ENCODE results near the gene RREB1.

The RREB1 gene

DNA sequence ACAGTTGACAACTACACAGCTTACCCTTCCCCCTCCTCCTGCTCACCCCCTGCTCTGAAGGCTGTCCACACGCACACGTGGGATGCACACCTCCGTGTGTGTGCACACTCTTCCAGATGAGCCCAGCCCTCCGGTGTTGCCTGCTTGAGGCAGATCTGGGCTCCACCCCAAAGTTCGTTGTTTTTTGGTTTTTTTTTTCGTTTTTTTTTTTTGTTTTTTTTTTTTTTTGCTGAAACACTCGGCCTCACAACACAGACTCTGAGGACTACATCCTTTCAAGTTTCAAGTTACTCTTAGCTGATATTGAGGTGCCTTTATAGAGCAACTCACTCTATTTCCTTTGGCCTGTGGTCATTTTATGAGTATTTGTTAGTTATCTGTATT is 88.2 kb downstream of the RREB1 start:
- DNase-seq: no peak

- no peak for DNase-seq
These were observed 89.0 kb downstream of the RREB1 start for GRCh38 chr6:7196685-7197283.

DNA sequence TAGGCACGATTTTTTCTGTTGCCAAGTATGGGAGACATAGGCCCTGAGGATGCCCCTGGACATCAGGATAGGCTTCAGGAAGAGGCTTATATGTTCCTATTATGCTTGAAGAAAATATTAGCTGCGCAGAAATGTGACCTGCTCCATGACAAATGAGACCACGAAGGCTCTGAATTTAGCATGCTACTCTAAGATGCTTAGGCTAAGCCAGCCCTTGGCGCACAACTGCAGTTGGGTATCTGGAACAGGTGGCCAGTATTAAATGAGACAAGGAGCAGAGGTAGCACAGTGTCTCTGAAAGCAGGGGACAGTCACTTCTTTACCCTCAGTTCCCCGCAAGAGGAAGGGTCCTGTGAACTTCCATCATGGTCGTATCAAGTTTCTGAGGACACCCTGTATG is 90.0 kb downstream of the RREB1 start:
- DNase-seq: no peak

DNA sequence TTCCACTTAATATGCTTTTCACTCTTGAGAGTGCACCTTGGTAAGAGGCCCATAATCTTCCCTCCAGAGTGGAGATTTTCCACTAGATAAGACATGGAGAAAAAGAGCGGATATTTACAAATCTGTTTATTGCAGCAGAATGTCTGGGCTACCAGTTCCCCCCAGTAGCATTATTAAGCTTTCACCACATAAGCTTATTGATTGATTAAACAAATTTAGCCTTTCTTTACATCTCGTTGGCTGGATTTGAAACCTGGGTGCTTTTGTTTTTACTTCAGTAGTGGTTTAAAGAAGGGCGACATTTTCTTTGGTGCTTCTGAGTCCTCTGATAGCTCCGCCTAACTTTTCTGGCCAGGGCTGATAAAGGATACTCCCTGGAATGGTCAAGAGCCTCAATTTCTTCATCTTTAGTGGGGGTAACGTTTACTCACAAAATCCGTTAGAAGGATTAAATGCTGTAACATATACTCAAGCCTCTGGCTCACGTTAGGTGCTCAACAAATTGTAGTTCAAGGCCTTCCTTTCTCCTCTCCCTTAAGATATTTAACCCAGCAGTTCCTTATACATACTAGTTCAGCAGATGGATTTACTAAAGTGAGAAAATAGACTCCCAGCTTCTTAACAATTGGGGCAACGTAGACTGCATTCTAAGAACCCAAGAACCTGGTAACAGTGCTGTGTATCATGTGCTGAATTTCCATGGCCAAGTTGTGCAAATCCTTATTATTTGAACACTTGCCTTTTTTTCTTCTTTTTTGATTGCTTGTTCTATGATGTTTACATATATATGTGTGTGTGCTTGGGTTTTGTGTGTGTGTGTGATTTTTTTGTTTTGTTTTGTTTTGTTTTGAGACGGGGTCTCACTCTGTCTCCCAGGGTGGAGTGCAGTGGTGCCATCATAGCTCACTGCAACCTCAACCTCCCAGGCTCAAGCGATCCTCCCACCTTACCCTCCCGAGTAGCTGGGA is 91.4 kb downstream of the RREB1 start:
- no peak for DNase-seq

- DNase-seq: no peak
These were observed 93.1 kb downstream of the RREB1 start for GRCh38 chr6:7200598-7201443.

DNA sequence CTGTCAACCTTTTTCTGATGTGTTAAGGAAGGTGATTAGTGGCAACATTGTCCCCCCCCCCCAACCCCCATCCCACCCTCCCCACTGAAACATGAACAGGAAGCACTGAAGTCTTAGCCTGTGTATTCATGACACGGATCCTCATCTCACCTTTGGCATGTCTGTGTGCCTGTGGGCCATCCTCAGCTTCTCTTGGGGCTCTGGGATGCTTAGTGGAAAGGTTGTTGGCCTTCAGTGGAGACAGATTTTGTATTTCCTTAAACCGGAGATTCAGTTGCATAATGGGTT is 93.6 kb downstream of the RREB1 start:
- no peak for DNase-seq

DNA sequence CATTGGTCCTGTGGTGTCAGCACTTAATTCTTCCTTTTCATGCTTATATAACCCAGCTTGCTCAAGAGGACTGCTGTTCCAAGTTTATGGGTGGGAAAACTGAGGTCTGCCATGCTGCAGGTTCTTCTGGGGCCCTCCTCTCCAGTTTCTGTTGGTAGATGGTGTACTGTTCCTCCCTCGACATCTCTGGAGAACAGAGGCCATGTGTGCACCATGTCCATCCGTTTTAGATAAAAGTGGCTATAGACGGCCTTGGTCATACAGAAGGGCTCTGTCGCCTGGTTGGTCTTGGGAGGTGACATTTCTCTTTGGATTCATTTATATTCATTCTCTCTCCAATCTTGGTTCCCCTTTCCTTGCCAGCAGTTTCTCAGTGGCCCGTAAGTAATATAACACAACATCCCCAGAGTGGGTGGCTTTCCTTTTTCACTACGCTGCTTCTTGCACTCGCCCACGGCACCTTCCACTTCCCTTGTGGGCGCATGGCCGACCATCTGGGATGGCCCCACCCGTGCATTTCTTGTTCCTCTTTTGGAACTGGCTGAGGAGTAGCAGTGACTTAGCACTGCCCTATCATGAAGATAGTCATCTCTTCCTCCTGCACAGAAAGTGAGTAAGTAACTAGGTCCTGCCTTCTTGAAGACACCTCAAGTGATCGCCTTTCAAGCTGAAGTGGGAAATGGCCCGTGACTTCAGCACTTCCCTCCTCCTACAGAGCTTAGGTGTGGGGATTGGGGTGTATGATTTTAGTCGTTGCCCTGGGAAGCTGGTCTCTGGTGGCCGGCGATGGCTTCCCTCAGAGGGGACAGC is 94.2 kb downstream of the RREB1 start:
- DNase-seq: no peak

DNA sequence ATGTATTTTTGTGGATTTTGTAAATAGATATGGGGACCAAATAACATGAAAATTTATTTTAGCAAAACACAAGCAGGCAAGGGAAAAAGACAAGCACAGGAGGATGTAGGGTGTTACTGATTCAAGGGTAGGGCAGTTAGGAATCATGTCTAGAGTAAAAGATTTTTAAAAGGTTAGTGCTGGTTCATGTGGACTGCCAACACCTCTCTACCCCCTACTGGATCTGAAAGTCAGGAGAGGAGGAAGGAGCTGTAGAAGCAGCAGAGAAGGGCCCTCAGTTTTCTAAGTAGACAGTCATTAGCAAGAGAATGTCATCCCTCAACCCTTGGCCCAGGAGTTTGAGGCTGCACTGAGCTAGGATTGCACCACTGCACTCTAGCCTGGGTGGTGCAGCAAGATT is 95.2 kb downstream of the RREB1 start:
- DNase-seq: no peak

DNA sequence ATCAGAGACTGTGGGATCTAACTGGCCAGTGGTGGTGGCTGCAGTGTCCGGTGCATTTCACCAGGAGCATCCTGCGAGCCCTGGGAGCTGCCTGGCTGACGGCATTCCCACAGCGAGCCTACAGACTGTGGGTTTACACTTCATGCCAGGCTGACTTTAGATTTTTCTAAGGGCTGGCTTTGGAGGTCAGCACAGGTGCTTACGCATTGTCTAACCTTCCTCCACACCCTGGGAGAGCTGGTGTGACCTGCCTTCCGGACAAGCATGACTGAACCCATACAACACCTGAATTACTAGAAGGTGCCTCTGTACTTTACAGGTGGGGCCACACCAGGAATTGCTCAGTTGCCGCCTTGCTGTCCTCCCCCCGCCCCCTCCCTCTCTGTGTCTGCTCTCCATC is 96.2 kb downstream of the RREB1 start:
- DNase-seq: no peak

DNA sequence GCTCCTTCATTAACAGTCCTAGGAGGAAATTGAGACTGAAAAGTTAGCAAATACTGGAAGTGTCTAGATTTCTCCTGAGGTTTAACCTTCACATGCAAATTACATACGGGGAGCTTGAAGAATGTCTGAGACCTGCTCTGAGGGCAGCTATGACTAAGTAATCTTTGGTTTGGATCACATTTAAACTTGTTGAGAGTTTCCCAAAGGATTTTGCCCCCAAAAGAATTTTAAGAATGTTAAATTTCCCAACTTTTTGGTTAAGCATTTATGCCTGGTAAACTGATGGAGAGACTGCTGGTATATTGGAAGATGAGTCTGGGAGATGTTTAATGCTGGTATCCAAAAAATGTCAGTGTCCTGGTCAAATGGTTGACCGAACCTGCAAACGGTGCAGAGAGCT is 97.0 kb downstream of the RREB1 start:
- no peak for DNase-seq

- DNase-seq: no peak
These were observed 100.0 kb downstream of the RREB1 start for GRCh38 chr6:7207720-7208119.

- DNase-seq: no peak
These were observed 105.7 kb downstream of the RREB1 start for GRCh38 chr6:7213416-7213815.

DNA sequence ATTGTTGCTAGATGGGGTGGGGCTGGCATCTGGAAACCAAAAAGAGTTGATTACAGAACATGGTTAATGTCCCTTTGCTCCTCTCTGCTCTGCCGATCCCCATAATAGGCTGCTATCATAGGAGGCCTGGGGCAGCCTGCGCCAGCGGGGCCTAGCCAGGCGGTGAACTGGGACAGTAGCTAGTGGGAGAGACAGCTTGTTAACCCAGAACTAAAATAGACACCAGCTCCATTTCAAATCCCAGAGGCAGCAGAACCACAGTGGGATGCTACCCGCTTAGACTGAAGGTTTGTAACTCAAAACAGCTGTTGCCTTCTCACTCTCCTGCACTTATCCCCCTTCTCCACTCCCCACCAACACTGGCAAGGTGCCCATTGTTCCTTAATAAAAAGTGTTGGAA is 106.7 kb downstream of the RREB1 start:
- no peak for DNase-seq

GRCh38 chr6:7215131-7215530 is 107.4 kb downstream of the RREB1 start:
- no peak for DNase-seq

DNA sequence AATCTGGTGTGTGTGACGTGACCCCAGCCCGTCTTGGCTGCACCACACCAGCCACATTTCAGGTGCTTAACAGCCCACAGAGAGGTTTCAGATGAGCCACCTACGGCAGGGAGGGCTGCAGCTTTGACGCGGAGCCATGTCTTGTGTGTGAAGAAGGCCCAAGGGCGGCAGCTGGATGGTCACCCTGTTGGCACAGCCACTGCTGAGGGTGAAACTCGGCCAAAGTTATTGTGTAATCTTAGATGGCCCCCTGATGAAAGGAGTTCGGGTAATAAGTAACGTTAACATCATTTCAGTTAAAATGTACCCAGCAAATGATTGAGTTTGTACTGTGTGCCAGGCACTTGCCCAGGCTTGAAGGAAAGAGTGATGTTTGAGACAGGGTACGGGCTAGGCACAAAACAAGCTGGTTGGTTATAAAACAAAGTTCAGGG is 108.1 kb downstream of the RREB1 start:
- DNase-seq: no peak

DNA sequence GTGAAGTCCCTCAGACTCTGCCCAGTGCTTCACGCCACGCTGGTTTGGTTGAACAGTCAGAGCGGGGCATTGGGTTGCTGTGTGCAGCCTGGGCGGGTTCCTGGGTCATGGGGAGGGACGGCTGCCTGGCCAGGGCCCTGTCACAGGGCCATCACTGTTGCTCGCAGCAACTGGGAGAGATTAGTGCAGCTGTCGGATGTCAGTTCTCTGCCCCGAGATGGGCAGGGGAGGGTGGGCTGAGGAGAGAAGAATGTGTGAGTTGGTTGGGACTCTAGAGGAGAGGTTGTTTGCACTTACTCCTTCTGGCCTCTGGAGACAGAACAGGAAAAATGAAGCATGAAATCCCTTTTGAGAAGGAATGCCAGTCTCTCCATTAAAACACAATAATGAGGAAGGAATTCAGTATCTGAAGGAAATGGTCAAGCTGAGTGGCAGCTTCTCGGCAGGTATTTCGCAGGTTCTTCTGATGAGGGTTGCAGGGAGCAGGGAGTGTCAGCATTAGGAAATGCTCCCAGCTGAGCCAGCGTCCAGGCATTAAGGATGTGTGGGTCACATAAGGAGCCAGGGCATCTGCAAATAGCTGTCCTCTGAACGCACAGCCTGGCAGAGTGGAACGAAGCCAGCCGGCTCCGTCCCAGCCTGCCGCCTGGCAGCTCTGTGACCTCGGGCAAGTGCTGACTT is 109.3 kb downstream of the RREB1 start:
- DNase-seq: no peak

- no peak for DNase-seq
These were observed 110.7 kb downstream of the RREB1 start for GRCh38 chr6:7218406-7218988.

DNA sequence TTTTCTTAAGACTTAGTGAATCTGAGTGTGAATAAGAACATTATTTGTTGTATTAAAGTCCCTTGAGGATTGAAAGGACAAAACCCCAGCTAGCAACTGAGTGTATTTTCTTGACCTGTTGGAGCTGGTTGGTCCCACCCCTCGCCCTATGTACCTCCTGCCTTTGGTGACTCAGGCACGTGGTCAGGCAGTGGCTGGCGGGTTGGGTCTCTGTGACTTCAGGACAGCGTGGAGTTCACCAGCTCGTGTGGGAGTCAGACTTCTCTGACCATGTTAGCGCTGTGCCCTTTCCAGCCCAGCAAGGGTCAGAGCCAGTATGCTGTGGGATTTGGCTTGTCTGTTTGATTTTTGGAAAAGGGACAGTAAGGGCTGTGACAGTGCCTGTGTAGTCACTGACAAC is 111.5 kb downstream of the RREB1 start:
- DNase-seq: no peak

- no peak for DNase-seq
These were observed 114.4 kb downstream of the RREB1 start for GRCh38 chr6:7222197-7222596.

DNA sequence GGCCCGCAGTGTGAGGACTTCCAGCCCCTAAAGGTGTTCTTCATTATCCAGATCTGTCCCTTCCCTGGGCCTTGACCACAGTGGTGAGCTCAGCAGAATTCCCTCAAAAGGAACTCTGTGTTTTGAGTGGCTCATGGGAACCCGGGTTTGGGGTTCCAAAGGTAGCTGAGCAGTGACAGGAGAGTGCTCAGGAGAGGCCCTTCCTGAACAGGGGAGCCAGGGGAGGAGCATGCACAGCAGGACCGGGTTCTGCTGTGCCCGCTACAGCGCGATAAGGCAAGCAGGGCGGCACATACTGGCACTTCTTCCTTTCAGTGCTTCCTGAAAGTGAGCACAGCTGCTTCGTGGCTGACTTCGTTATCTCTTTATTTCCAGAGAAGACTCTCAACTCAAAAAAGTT is 117.0 kb downstream of the RREB1 start:
- no peak for DNase-seq

DNA sequence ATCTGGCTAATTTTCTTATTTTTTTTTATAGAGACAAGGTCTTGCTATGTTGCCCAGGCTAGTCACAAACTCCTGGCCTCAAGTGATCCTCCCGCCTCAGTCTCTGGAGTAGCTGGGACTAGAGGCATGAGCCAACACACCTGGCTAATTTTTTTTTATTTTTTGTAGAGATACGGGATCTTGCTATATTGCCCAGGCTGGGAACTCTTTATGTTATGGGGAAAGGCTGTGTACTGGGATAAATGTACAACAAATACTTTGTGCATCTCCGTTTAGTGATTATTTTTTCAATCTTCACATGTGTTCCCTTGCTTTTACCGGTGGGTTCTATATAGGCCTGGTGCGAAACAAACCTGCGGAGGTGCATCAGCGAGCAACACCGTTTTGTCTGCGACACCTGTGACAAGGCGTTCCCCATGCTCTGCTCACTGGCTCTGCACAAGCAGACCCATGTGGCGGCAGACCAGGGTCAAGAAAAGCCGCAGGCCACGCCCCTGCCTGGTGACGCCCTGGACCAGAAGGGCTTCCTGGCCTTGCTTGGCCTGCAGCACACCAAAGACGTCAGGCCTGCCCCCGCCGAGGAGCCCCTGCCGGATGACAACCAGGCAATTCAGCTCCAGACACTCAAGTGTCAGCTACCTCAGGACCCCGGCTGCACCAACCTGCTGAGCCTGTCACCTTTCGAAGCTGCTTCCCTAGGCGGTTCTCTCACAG is 121.1 kb downstream of the RREB1 start:
- DNase-seq: no peak
